ENCODE data around the gene CHMP6.

Gene CHMP6

GRCh38 chr17:80956321-80957190 is 35.1 kb upstream of the CHMP6 start:
- DNase-seq, result no peak

GRCh38 chr17:80957461-80957941 is 34.1 kb upstream of the CHMP6 start:
- no peak for DNase-seq

GRCh38 chr17:80959330-80960036 is 32.2 kb upstream of the CHMP6 start:
- no peak for DNase-seq

GRCh38 chr17:80960037-80960796 is 31.4 kb upstream of the CHMP6 start:
- no peak for DNase-seq

- DNase-seq, result no peak
These were observed 30.7 kb upstream of the CHMP6 start for GRCh38 chr17:80960797-80961452.

- peak; percentile 35 for DNase-seq
These were observed 29.9 kb upstream of the CHMP6 start for GRCh38 chr17:80961541-80962330.

GRCh38 chr17:80962356-80963329 is 29.0 kb upstream of the CHMP6 start:
- DNase-seq, result no peak

GRCh38 chr17:80963812-80964543 is 27.7 kb upstream of the CHMP6 start:
- no peak for DNase-seq

GRCh38 chr17:80964544-80964856 is 27.1 kb upstream of the CHMP6 start:
- no peak for DNase-seq

GRCh38 chr17:80964859-80965580 is 26.6 kb upstream of the CHMP6 start:
- DNase-seq, result no peak

- DNase-seq, result no peak
These were observed 26.0 kb upstream of the CHMP6 start for GRCh38 chr17:80965606-80966005.

GRCh38 chr17:80967404-80967872 is 24.2 kb upstream of the CHMP6 start:
- DNase-seq, result no peak

GRCh38 chr17:80968602-80969029 is 23.0 kb upstream of the CHMP6 start:
- peak; percentile 50 for DNase-seq

- no peak for DNase-seq
These were observed 22.5 kb upstream of the CHMP6 start for GRCh38 chr17:80969030-80969673.

GRCh38 chr17:80969674-80970043 is 22.0 kb upstream of the CHMP6 start:
- DNase-seq, result no peak

- DNase-seq, result no peak
These were observed 21.4 kb upstream of the CHMP6 start for GRCh38 chr17:80970044-80970761.

GRCh38 chr17:80970762-80971703 is 20.6 kb upstream of the CHMP6 start:
- no peak for DNase-seq
